HG03196 (cell line): ENCODE measurements around the gene KMT2D.
A peak's percentile ranks its signal among the peaks of the same experiment; 100 is the strongest.

Experiments used
- ATAC-seq: cut with Tn5 transposase; IDR thresholded peaks from one replicate; pipeline ENCODE4 v1.9.1; 2021; ENCODE audit not compliant: unreplicated experiment

Gene KMT2D

DNA sequence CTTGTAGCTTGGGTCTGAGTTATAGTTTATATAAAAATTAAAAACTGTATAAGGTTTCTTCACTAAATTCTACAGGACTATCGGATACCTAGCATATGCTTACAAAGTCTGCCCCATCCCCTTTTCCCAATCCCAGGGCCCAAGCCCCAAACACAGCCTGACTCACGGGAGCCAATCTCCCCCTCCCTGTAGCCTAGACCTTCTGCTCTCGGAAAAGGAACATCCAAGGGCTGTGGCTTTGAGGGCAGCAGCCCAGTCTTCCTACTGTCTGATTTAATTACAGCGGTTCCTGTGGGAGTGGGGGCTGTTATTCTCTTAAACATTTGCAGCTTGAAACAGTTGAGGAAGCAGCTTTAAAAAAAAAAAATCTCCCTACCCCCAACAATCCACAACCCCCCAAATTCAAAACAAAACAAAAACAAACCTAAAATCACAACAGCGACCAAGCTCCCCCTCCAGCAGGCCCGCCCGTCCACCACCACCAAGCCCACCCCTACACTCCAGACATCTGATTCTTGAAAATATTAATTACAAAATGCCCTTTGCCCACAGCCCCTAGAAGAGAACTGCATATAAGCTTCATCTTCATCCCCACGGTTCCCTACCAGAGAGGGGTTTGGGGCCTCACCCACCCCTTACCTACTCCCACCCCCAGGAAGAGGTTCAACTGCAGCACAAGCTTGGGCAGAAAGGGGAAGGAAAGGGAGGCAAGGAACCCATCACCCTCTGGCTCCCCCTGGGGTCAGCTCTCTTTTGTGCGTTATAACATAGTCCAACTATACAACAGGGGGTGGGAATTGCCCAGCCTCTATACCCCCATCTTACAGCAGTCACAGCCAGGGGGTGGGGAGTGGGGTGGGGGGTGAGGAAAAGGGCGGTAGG is 40.9 kb downstream of the KMT2D start:
- no peak for ATAC-seq

- peak; percentile 7 for ATAC-seq
These were observed 41.5 kb downstream of the KMT2D start for GRCh38 chr12:49019120-49019430.

GRCh38 chr12:49018261-49019119 is 42.1 kb downstream of the KMT2D start, which contains the start of gene PRKAG1:
PRKAG1 (minus strand) TSS chr12:49018776; CDS start chr12:49018740, 36 bp downstream.
- ATAC-seq = peak; percentile 90

DNA sequence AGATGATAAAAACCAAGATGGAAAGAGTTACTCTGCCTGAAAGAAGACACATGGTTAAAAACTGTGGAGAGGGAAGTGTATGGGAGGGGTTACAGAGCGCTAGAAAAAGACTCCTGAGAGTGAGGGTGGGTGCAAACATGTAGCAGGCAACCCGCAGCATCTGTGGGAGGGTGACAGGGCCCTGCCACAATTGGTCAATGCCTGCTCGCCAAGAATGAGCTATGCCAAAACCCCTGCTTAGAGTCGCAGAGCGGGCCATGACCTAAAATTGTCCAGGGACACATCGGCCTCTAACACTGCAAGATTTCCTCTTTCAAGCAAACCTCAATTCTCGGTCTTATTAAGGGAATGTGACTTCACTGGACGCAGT is 42.7 kb downstream of the KMT2D start:
- ATAC-seq = peak; percentile 9

DNA sequence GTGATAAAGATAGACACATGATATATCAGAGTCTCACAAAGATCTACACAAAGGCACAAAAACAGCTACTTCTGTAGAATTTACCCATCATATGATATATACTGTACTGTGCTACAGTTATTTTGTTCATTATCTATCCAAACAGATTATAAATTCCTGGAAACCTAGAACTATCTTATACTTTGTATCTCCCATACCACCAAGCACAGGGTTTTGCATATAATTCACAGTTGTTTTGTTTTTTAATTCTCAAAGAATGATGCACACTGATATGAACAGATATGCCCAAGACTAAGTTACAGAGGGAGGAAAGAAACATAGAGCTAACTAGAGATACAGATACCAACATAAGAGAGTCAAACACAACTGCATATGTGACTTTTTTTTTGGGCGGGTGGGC is 45.4 kb downstream of the KMT2D start:
- no peak for ATAC-seq

- ATAC-seq = no peak
These were observed 46.0 kb downstream of the KMT2D start for GRCh38 chr12:49014547-49014946.

DNA sequence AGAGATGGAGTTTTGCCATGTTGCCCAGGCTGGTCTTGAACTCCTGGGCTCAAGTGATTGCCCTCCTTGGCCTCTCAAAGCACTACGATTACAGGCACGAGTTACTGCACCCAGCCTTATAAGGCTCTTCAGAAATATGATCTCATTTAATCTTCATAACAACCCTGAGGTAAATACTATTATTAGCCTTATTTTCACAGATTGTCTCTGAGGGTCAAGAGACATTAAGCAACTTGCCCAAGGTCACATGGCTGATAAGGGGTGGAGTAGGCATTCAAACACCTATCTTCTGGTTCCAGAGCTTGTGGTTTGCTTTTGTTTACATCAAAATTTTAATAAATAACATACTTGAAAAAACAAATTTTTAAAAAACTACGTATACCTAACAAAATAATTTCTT is 47.2 kb downstream of the KMT2D start:
- no peak for ATAC-seq

- no peak for ATAC-seq
These were observed 47.9 kb downstream of the KMT2D start for GRCh38 chr12:49012739-49013138.
